Measurements from ENCODE around the gene SCAI.
"Not testable (repeated sequence)": the region's sequence is repeated elsewhere in the genome, so short reads cannot be mapped to it uniquely, and the experiment has no call there.

The SCAI gene

GRCh38 chr9:125143377-125144090 is at the start of gene SCAI:
TSS of gene SCAI (minus strand) at chr9:125143528. CDS start at chr9:125143437, 91 bp downstream.
- DNase-seq = peak; percentile 99

- no peak for DNase-seq
Observed at GRCh38 chr9:125190361-125190801, 47.1 kb upstream of the SCAI start.

- DNase-seq = peak; percentile 99
Observed at GRCh38 chr9:125189361-125190289, 46.3 kb upstream of the SCAI start, which contains the start of gene PPP6C. TSS of gene PPP6C (minus strand) at chr9:125189803. CDS start at chr9:125189718, 85 bp downstream.

- no peak for DNase-seq
Observed at GRCh38 chr9:125189011-125189360, 45.7 kb upstream of the SCAI start.

GRCh38 chr9:125183561-125183960 is 40.2 kb upstream of the SCAI start:
- DNase-seq = no peak

GRCh38 chr9:125183054-125183453 is 39.7 kb upstream of the SCAI start:
- DNase-seq = no peak

GRCh38 chr9:125181756-125182155 is 38.4 kb upstream of the SCAI start:
- not testable (repeated sequence) for DNase-seq

- DNase-seq = no peak
Observed at GRCh38 chr9:125180876-125181275, 37.5 kb upstream of the SCAI start.

GRCh38 chr9:125179776-125180175 is 36.4 kb upstream of the SCAI start:
- not testable (repeated sequence) for DNase-seq

GRCh38 chr9:125177888-125178287 is 34.6 kb upstream of the SCAI start:
- DNase-seq = no peak

GRCh38 chr9:125176636-125177035 is 33.3 kb upstream of the SCAI start:
- peak; percentile 21 for DNase-seq

- no peak for DNase-seq
Observed at GRCh38 chr9:125172031-125172755, 28.9 kb upstream of the SCAI start.

GRCh38 chr9:125169895-125170294 is 26.6 kb upstream of the SCAI start:
- DNase-seq = no peak

GRCh38 chr9:125166762-125167161 is 23.4 kb upstream of the SCAI start:
- DNase-seq = no peak

- not testable (repeated sequence) for DNase-seq
Observed at GRCh38 chr9:125162891-125163290, 19.6 kb upstream of the SCAI start.

- DNase-seq = no peak
Observed at GRCh38 chr9:125161284-125161918, 18.1 kb upstream of the SCAI start.

- DNase-seq = no peak
Observed at GRCh38 chr9:125160750-125161149, 17.4 kb upstream of the SCAI start.

- DNase-seq = no peak
Observed at GRCh38 chr9:125156551-125156950, 13.2 kb upstream of the SCAI start.

GRCh38 chr9:125153712-125154367 is 10.5 kb upstream of the SCAI start:
- DNase-seq = no peak

- DNase-seq = no peak
Observed at GRCh38 chr9:125151730-125152129, 8.4 kb upstream of the SCAI start.

- DNase-seq = no peak
Observed at GRCh38 chr9:125150349-125151245, 7.3 kb upstream of the SCAI start.

Measured in eye (tissue), 1 donor.